Esophagus squamous epithelium (tissue), 4 donors: ENCODE results near the gene FHOD3.

Experiments
- POLR2A ChIP-seq, 4 donors: fragments of 450-650 bp; IDR thresholded peaks; one replicate each; pipeline ENCODE4 v1.6.1; 2017; ENCODE audit warnings: antibody characterized with exemption in 4 of 4, mild to moderate bottlenecking in 4 of 4, moderate library complexity in 3 of 4
- TF ChIP-seq, protein P1 (sequence below), 6 experiments: fragments of 450-650 bp in 4 of 6; fragments of 200-600 bp in 2 of 6; sonication (generic) in 2 of 6; IDR thresholded peaks; one replicate each; pipeline ENCODE4 v1.5.1; 2016 to 2019; ENCODE audit warnings: antibody characterized with exemption in 6 of 6, mild to moderate bottlenecking in 4 of 6, moderate library complexity in 4 of 6

DNA sequence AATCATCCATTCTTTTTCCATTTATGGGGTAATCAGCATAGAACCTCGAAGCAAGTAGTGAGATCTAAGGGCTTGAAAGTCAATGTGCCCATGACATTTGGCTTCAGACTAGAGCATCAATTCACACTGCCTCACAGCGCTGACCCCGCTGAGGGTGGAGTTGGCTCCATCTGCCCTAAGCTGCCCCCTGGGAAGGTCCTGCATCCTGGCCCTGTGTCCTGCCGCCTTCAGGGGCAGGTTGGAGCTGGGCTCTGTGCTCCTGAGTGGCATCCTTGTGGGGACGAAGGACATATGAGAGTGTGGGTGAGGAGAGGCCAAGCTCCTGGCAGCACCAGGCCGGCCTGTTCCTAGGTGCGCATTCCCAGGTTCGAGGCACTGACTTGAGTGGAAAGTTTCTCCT lies 249.4 kb downstream of the FHOD3 start:
- TF ChIP-seq, protein P1, sequence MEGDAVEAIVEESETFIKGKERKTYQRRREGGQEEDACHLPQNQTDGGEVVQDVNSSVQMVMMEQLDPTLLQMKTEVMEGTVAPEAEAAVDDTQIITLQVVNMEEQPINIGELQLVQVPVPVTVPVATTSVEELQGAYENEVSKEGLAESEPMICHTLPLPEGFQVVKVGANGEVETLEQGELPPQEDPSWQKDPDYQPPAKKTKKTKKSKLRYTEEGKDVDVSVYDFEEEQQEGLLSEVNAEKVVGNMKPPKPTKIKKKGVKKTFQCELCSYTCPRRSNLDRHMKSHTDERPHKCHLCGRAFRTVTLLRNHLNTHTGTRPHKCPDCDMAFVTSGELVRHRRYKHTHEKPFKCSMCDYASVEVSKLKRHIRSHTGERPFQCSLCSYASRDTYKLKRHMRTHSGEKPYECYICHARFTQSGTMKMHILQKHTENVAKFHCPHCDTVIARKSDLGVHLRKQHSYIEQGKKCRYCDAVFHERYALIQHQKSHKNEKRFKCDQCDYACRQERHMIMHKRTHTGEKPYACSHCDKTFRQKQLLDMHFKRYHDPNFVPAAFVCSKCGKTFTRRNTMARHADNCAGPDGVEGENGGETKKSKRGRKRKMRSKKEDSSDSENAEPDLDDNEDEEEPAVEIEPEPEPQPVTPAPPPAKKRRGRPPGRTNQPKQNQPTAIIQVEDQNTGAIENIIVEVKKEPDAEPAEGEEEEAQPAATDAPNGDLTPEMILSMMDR (IDR thresholded peaks at IDR 0.05): no peak
- TF ChIP-seq POLR2A (IDR thresholded peaks at IDR 0.05): no peak
